ENCODE results near the gene IGFBP7.

The IGFBP7 gene

DNA sequence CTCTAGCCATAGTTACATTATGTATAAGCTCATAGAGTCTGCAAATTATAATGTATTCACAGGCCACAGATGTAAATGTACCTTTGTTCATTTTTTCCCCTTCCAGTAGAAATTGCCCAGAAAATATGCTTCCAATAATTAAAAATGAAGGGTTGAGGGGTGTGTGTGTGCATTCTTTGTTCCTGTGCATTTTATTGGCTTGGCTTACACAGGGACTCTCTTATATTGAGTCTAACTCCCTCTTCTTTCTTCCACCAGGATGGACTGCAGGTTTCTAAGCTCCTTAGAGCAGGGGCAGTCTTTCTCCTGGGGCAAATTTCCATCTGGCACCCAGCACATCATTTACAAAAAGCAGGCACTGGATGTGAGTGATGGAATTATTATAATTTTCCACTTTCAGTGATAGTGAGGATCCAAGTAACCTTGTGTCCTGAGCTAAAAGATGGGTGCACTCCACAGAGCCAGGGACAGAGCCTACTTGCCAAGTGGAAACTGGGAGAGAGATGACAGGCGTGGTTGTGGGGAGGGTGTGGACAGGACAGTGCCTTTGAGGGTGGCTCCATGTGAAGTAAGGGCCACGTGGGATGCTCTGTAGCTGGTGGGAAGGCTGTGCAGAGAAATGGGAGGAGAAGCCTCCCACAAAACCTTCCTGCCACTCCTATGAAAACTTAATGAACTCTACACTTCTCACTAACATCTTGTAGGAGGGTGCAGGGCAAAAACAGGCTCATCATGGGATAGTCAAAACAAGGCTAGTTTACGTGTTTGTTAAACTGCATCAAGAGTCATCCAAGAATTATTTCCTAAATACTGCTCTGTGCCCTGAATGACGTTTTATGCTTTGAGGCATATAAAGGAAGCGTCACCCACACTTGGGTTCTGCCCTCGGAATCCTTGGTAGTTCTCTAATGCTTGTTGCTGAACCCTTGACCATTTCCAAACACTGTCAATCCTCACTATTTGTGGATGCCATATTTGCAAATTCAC, 16.0 kb downstream of the IGFBP7 start:
- DNase-seq: no peak

DNA sequence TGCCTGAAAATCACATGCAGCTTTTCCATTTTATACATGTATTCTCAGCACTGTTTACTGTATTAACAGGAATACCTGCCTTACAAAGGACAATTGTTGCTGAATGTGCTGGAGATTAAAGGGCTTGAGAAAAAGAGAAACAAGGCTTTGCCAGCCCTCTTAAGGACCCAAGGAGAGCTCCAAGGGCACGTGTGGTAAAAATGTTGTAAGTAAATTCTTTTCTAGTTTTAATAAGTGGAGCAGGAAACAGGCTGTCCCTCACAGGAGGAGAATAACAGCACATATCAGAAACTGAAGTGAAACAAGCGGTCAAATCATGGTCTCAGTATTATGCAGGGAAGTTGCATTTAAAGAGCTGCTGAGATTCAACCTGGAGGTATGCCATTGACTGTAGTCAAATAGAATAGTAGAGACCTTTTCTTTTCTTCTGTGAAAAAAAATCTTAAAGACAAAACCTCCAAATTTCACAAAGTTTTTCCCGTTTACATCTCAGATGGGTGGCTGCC, 18.5 kb downstream of the IGFBP7 start:
- no peak for DNase-seq

DNA sequence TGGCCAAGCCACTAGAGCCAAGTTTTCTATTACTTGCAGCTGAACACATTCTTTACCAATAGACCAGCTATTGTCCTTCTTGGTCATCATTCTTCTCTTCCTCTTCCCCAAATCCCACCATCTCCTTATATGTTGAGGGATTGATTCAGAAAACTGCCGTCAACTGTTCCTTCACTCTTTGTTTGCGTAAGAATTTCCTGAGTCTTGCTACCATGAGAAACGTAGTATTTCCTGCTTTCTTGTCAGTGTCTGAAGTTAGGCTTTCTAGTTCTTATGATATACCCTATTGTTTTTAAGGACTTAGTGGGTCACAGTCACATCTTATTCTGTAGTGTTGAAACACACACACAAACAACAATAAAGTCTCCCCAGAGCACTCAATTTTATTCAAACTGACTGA, 20.1 kb downstream of the IGFBP7 start:
- DNase-seq: no peak

DNA sequence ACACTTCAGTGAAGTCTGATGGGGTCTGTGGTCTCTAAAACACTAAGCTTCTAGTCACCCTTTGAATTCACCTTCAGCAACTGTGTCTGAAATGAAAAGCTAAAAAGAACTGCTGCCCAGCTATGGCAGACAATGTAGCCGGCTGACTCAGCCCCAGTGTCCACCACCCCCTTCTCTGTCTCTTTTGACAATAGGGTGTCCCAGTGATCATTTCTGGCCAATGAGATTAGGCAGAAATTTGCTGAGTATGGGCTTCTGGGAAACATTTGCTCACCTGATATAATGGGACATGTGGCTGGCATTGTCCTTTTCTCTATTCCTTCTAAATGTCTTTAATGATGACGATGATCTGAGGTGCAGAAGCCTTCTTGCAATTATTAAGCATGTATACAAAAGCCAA, 20.6 kb downstream of the IGFBP7 start:
- DNase-seq: no peak

DNA sequence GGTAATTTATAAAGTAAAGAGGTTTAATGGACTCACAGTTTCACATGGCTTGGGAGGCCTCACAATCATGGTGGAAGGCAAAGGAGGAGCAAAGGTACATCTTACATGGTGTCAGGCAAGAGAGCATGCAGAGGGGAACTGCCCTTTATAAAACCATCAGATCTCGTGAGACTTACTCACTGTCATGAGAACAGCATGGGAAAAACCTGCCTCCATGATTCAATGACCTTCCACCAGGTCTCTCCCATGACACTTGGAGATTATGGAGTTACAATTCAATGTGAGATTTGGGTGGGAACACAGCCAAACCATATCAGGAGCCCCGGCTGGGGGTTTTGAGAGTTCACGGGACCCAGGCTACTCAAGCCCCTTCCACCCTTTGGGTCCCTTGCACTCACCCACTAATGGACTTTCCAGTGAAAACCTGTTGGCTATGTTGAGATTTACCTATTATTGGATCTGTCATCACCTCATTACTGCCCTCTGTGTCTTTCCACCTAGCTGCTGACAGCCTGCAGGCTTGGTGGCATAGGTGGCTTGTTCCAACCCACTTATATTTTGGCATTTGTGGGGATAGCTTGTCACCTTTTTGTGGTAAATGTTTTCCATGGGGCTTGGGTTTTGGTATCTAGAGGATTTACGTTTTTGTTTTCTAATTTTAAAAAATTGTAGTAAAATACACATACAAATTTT, 24.0 kb downstream of the IGFBP7 start:
- no peak for DNase-seq

DNA sequence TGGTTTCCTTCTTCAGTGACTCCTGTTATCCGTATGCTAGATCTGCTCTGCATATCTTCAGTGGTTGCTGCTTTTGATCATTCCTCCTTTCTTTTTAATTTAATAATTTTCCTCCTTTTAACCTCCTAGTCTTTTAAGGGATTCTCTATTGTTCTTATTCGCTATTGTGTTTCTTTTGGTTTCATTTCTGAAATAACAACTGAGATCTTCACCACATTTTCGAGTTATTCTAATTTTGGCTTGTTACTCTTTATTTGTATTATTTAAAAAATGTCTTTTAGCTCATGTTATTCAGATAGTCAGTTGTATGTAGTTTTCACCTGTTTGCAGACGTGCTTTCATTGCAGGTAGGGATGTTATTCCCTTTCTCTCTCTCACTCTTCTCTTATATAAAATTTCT, 24.9 kb downstream of the IGFBP7 start:
- no peak for DNase-seq

DNA sequence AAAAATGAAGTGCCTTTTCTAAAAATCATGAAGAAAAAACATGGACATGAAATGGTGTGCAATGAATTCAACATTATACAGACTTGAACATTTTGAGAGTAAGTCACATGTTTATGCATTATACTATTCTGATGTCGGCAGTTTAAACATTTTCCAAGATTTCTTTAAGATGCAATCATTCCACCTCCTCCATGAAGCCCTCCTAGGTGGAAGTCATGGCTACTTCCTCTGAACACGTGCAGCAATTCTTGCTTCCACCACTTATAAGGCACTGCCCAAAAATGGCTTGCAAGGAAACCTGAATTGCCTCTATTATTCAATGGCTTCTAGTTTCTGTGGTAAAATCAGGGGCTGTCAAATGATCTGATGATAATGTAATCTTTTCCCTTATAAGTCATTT, 25.8 kb downstream of the IGFBP7 start:
- no peak for DNase-seq

DNA sequence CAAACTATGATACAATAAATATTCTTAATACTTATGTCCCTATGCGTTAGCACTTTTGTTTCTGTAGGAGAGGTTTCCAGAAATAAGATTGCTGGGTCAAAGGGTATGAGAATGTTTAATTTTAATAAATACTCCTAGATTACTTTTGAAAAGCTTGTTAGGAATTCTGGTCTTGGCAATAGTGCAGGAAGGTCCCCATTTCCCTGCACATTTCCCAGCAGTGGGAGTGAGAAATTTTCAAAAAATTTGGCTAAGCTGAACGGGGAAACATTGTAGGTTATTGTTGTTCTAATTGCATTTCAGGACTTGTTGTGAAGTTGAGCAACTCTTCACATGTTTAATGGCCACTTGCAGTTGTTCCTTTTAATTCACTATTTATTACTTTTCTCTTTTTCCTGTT, 27.1 kb downstream of the IGFBP7 start:
- no peak for DNase-seq

DNA sequence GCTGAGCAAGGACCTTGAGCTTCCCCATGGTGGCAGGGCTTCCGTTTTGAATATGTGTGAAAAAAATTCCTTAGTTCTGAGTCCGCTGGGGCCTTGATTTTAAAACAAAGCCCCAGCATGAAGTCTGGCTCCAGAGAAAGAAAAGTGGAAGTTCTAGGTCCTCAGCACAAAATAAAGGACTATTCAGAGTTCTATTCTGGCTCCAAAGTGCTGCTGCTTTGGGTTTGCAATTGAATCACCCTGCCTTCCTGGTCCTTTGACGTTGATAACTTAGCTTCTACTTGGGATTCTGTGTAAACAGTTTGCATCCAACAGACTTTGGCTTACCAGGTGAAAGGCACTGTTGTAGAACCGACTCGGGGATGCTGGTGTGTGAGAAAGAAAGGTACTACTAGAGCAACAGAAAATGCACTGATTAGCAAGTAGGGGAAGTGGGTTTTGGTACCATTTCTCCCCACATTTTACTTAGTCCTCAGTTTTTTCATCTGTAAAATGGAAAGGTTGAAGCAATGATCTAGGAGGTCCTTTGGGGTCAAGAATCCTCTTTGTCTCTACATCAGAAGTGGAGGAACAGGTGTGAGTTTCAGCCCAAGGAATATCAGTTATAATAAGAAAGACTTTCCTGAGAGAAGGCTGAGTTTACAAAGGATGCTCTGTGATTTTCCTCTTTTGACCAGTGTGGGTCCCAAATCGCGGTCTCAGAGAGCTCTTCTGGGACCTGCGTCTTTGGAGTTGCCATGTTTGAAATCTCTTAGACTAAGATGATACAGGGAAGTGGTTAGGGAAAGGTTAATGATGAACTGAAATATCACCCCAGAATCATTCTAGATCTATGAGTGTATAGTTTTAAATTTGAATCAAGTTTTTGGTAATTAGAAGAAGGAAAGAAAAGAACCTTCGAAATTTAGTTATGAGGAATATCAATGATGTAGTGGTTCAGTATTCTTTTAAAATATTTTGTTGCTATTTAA, 28.2 kb downstream of the IGFBP7 start:
- no peak for DNase-seq

DNA sequence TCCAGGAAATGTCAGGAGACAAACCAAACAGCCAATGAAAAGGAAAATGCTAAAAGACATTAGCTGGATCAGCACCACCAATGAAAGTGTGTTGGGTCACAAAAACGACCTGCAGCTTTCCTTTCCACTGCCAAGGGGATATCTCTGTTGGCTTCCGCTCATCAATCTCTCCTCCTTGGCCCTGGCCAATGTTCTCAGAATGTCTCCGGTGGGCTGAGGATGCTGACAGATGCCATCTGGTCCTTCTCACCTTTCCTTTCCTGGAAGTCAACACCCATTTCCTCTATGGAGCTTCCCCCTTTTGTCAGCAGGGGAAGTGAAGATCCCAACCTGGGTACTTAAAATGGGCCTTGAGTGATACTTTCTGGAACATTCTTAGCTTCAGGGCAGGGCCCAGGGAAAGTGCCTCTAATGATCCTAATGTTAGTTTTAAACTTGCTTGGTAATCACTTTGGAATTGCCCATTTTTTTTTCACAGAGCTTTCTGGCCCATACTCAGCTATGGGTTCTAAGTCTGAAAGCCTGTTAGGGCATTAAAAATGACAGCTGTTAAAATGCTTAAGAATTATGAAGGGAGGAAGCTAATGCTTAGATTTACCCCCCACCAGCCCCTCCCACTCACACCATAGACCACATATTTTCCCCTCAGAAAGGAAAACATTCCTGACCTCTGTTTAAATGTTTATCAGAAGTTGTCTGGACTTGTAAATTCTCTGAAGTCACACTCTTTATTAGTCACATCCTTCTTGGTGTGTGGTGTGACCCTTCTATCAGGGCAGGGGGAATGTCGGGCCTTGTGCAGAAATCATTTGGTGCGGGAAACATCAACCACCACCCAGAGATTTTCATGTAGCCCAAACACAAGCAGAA, 29.2 kb downstream of the IGFBP7 start:
- DNase-seq: peak; percentile 81

DNA sequence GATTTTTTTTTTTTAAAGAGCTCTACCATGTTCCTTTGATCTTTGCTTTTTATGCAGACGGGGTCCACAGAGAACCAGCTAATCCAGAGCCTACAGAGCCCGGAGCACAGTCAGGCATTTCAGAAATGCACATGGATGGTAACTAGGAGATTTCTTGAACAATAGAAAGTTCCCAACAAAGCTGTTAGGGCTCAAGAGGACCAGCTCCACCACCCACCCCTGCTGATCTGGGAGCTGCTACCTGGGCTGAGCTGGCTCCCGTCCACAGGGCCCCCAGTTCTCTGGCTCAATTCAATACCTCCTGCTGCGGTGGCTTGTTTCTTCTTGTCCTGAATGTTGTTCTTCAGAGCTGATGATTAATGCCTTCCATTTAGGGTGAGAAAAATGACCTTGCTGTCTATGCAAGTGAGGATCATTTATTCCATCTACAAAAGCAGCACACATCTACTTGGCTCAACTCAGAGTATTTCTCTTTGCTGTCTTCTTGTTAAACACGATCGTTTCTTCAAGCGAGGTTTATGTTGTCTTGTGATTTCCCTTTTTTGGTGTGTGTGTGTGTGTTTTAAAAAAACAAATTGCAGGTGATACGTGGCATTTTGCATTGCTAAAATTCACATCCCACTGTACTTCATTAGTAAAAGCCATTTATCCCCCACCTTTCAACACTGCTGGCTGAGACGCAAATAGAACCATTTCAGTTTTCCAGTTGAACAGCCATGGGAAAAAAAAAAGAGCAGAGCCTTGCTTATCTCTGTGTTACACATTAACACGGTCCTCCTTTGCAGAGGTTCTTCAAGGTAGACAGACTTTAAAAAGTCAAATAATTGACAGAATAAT, 31.3 kb downstream of the IGFBP7 start:
- DNase-seq: no peak

DNA sequence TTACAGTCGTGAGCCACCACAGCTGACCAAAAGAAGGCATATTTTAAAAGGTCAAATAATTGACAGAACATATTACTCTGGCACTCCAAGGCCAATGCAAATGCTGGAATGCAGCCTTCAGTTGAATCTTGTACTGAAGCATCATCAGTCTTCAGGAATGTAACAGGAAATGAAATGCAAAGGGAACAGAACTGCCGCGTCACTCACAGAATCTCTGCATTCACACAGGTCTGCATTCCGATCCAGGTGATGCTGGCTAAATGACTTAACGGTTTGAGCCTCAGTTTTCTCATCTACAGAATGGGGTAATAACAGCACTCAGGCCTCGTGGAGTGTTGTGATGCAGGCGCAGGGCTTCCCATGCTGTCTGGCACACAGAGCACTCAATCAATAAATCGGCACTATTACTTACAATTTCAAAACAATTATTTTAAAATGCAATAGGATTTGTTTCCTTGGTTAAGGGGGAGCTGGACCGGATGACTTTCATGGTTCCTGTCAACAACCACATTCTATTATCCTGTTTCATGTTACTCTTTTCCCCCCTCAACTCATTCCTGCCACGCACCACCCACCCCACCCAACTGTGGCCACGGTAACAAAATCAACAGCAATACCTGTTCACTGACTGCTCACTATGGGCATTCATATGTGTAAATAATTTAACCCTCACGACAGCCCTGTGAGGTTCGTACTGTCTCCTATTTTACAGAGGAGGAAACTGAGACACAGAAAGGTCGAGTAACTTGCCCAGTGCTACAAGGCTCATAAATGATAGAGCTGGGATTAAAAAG, 32.4 kb downstream of the IGFBP7 start:
- peak; percentile 87 for DNase-seq

DNA sequence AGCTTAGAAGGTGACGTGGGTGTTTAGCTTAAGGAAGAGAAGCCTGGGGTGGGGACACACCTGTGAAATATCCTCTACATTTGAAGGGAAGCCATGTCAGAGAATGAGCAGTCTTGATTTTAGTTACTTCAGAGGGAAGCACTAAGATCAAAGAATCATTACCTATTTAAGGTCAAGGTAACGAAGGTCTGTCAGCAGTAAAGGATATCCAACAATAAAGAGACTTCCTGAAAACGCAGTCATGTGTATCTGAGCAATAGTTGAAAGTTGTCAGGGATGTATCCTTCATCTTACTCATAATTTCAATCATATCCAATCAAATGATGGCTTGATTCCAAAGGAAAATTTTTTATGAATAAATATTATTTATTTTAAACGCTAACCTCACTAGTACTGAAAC, 33.5 kb downstream of the IGFBP7 start:
- no peak for DNase-seq

DNA sequence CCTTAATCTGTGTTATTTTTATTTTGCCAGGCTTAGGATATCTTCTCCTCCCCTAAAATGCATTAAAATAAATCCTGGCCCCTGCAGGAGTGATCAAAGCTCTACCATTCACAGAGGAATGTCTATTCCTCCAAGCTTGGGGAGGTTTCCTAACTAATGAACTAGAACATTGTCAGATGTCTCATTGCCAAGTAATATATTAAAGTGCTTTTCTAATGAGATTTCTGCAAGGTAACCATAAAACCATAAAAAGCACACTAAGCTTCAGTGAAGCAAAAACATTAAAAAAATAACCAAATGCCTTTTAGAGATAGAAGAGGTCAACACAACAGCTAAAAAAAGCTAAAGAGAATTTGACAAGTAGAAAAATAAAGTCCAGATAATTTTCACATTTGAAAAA, 34.8 kb downstream of the IGFBP7 start:
- DNase-seq: no peak

DNA sequence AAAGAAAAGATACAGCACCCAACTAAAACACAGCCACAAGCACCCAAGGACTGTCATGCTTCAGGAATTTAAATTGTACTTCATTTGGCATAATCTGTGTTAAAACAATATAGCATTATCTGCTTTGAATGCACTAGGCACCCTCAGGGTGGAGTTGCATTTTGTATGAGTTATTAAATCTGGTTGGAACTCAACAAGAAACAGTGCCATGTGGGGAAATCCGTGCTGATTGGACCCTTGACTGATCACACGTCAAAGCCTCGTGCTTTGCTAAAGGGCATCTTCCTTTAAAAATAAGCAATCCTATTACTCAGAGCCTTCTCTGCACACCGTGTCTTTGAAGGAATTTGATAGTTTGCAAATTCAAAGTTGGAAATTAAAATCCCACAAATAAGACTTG, 35.4 kb downstream of the IGFBP7 start:
- DNase-seq: peak; percentile 82

DNA sequence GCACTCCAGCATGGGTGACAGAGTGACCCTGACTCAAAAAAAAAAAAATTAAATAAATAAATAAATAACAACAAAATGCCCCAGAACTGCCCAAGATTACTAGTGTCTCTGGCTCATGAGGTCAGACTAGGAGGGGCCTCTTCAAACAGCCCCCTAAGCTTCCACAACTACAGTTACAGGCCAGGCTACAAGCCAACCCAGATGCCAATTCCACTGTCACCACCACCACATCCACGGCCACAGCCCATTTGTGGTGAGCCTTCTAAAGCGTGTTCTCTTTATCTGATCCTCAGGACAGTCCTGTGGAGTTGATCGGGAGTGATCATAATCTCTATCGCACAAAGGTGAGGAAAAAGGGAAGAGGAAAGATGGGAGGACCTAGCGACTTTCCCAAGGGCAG, 36.6 kb downstream of the IGFBP7 start:
- no peak for DNase-seq

DNA sequence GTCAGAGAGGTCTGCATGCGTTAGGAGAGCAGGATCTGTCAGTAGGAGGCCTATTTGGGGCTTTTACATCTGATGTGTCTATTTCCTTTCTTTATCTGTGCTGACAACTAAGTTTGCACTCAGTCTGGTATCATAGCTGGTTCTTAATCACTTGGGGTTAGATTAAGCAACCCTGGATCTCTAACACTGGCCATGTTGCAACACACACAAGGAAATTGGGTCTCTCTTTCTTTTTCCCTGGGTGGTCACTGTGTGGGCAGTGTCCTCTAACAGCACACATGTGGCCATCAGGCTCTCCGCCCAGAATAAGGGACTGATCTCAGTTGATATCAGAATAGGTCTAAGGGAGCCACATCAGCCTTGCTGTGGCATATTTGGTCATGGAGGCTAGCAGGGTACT, 38.9 kb downstream of the IGFBP7 start:
- peak; percentile 67 for DNase-seq

DNA sequence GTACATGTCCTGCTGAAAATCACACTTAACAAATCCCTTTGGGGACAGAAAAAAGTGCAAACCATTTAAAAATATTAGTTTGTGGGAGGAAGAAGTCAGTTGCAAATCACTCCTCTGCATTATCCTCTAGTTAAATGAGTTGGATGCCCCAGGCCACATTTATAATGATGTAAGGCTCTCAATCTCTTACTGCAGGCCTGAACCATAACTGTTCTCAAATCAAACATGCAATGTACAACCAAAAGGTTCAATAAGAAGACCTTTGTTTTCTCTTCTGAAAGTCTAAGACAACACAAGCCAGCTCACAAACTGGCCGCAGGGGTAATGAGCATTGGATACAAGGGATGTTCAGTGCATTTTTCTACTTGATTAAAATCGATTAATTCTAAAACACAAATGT, 39.7 kb downstream of the IGFBP7 start:
- no peak for DNase-seq

DNA sequence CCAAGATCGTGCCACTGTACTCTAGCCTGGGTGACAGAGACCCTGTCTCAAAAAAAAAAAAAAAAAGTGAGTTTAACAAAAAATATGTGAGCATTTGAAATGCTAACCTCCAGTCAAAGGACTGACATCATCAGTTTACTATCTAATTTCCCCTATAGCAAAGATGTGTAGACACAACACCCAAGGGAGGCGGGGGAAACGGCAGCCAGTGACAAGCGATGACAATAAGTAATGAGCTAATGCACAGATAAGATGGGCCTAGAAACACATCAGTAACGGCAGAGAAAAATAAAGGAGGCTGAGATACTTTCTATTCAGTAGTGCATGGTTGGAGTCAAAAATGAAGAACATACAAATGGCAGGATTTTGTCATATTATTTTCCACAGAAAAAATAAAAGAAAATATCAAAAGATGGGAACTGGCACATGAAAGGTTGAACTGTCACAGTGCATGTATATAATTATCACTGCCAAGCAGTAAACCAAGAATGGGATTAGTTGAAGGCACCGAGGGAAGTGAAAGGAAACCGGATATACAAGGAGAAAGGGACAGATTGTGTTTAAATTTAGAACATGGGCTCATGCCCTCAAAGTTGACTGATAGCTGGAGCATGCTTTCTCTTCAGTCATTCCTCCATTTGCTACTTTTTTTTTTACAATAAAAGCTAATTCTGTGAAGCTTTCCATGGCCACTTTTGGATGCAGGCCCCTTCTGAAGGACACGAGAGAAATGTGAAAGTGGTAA, 41.8 kb downstream of the IGFBP7 start:
- no peak for DNase-seq

All from NCI-H226 (cell line).